Measurements from ENCODE around the gene DYNLT3.

Gene DYNLT3

GRCh38 chrX:37844622-37845021 lies 2.7 kb downstream of the DYNLT3 start:
- no peak for DNase-seq (ENCODE audit: low read depth in 2 of 2)

- no peak for DNase-seq (ENCODE audit: low read depth in 2 of 2)
Measured at GRCh38 chrX:37840931-37841330, 6.4 kb downstream of the DYNLT3 start.

DNA sequence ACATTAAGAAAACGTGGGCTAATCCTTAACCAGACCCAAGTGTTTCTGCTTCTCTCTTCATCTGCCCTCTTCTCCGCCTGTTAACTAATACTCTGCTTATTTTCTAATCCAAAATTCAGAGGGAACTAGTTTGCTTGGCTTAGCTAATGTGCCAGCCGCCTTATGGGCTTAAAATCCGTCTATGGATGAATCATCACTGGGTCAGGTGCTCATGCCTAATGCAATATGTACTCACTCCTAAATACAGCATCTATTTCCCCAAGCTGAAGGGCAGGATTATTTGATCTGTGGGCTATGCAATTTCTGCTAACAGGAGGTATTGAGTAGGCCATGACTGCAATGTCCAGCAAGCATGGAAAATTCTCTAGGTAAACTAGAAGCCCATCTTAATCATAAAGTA lies 12.4 kb downstream of the DYNLT3 start:
- DNase-seq (ENCODE audit: low read depth in 2 of 2) = no peak

GRCh38 chrX:37830371-37830770 lies 17.0 kb downstream of the DYNLT3 start:
- no peak for DNase-seq (ENCODE audit: low read depth in 2 of 2)

DNA sequence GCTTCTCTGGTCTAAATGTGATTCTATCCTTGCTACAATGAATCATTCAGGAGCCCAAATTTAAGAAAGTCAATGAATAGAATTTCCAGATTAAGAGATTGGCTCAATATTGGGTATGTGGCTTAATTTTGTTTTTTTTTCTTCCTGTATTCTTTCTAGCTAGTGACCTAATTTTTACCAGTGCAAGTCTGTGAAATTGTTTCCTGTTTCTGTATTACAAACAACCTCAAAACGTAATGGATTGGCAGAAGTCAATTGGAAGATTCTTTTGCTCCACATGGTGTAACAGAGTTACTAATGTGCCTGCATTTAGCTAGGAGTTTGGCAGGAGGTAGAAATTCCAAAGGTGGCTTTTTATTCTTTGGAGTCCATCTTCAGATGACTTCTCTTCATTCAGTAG lies 17.6 kb downstream of the DYNLT3 start:
- no peak for DNase-seq (ENCODE audit: low read depth in 2 of 2)

DNA sequence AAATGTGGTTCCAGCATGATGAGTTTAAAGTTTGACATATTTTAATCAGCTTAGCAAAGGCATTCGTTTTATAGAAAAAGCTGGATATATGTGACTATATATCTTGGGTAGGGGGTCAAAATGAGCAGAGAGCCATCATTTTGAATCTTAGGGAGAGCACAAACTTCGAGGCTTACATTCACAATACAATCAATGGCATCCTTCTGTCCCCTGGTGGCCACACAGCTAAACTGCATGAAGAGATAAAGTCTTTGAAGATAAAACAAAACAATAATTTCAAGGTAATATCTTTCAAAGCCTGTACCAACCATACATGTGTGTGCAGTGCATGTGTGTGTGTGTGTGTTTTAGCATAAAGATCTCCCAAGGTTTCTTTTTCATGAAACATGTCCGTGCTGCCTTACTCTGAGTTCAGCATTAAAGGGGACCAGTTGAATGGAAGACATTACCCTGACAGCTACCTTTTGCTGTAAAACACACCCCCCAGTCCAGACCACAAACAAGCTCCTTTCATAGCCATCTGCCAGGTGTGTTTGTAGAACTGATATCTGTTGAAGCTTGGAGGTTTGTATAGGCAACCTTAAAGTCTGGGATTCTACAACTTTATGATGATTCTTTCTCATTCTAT lies 22.0 kb downstream of the DYNLT3 start:
- no peak for DNase-seq (ENCODE audit: low read depth in 2 of 2)

DNA sequence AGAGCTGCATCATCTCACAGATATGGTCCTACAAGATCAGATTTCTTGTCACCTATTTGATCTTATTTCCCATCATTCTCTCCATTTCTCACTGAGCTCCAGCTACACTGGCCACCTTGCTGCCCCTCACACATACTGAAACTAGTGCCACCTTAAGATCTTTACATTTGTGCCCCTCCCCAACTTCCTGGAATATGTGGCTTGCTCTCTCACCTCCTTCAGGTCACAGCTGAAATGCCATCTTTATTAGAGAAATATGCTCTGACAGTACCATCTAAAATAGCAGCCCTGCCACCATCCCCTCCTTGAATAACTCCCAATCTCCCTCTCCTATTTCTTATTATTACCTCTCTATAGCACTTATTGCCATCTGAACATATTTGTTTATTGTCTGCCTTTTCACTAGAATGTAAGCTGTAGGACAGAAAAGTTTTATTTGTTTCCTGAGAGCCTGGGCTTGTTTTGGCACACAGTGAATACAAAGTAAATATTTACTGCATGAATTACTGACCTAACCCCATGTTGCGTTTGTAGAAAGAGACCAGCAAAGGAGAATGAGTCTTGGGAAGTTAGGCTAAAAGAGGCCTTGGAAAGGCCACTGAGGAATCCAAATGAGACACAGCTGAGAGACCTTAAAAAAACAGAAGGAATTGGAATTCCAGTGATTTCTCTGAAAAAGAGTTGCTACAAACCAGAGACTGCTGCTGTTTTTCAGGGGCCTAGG lies 22.7 kb downstream of the DYNLT3 start:
- no peak for DNase-seq (ENCODE audit: low read depth in 2 of 2)

DNA sequence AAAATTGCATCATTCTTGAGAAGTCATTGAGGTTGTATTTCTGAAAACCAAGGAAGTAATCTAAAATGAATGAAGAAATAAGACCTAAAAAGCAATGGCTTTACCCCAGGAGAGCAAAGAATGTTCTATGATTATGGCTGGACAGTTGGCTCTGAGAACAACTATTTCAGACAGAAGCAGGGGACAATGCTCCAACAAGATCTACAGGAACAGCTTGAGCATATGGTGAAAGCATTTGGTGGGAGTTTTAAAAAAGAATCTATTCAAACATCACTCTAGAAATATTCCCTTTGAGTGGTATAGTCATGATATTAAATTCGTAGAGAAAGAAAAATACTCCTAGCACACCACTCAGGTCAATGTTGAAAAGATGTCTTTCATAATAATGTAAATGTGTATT lies 26.7 kb downstream of the DYNLT3 start:
- no peak for DNase-seq (ENCODE audit: low read depth in 2 of 2)

GRCh38 chrX:37818031-37818430 lies 29.3 kb downstream of the DYNLT3 start:
- DNase-seq (ENCODE audit: low read depth in 2 of 2) = no peak

GRCh38 chrX:37817579-37817978 lies 29.8 kb downstream of the DYNLT3 start:
- DNase-seq (ENCODE audit: low read depth in 2 of 2) = no peak

- no peak for DNase-seq (ENCODE audit: low read depth in 2 of 2)
Measured at GRCh38 chrX:37817176-37817575, 30.2 kb downstream of the DYNLT3 start.

GRCh38 chrX:37816766-37817165 lies 30.6 kb downstream of the DYNLT3 start:
- no peak for DNase-seq (ENCODE audit: low read depth in 2 of 2)

DNA sequence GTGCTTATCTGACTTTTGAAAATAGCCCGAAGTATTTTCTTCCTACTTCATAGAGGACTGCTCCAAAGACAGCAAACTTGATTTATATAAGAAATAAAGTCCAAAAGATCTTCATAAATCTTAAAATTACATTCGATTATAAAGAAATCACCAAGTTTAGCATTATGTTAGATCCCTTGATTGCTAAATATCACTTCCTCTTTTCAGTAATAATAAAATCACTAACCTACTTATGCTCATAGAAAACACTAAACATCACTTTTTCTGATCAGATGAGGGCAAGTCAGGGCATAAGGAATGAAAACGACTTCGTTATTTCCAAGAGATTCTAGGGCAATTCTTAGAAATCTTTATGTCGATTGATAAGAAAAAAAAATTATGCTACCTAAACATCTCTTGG lies 32.0 kb downstream of the DYNLT3 start:
- DNase-seq (ENCODE audit: low read depth in 2 of 2) = no peak

DNA sequence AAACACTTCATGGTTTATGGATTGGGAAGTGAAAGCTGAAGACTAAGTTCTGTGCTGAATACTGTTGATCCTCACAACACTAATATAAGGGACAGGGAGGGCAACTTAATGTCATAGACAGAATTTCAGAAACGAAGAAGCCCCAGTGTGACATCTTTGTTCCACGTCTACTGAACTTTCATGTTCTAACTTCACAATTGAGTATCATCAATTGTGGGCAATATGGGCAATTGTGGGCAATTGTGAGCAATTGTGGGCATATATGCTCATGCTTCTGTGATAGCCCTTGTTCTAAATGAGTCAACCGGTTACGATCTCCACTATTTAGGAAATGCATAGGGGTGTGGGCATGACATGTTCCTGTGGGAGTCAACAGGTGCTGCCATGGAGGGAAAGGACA lies 33.8 kb downstream of the DYNLT3 start:
- DNase-seq (ENCODE audit: low read depth in 2 of 2) = no peak

DNA sequence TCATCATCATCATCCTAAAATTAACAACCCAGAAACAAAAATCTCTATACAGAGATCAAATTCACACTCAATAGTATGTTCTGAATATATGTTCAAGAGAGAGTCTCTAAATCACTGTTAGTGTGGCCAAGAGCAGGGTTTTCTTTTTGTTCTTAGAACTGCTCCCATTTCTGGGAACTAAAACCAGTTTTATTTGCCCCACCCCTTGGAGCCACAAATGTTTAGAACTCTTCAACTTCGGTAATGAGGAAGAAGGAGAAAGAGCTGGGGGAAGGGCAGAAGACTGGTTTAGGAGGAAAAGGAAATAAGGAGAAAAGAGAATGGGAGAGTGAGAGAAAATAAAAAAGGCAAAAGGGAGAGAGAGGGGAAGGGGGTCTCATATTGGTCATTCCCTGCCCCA lies 35.3 kb downstream of the DYNLT3 start:
- DNase-seq (ENCODE audit: low read depth in 2 of 2) = no peak

DNA sequence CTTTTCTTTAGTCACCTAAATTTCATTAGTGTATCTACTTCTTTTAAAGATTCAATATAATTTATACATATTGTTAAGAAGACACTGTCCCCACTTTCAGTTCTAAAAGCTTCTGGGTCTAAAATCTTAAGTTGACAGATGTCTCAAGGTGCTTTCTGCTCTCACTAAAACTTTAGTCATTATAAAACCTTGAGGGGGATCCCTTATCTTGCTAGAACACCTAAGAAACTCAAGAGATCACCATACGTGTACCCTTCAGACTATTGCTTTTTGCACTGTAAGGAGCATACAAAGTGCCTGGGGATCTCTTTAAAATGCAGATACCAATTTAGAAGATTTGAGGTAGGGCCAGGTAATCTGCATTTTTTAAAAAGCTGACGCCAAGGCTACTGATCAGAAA lies 37.4 kb downstream of the DYNLT3 start:
- DNase-seq (ENCODE audit: low read depth in 2 of 2) = no peak

- DNase-seq (ENCODE audit: low read depth in 2 of 2) = no peak
Measured at GRCh38 chrX:37803057-37803456, 44.3 kb downstream of the DYNLT3 start.

GRCh38 chrX:37802028-37802427 lies 45.3 kb downstream of the DYNLT3 start:
- no peak for DNase-seq (ENCODE audit: low read depth in 2 of 2)

DNA sequence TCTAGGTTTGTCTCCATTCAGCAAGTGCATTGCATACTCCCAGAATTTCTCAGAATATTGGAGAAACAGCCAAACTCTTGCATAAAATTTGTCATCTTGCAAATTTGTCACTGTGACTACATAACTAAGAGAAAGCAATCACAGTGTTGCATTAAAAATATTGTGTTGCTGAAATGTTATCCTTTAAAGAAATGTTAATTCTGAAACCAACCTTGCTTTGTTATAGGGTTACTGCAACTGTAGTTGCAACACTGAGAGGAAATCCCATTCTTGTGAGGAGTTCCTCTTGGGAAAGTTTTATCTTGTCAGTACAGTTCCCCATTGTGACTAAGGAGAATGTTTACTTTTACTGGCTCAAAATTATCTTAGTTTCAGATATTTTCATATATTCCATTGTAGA lies 46.7 kb downstream of the DYNLT3 start:
- no peak for DNase-seq (ENCODE audit: low read depth in 2 of 2)

DNA sequence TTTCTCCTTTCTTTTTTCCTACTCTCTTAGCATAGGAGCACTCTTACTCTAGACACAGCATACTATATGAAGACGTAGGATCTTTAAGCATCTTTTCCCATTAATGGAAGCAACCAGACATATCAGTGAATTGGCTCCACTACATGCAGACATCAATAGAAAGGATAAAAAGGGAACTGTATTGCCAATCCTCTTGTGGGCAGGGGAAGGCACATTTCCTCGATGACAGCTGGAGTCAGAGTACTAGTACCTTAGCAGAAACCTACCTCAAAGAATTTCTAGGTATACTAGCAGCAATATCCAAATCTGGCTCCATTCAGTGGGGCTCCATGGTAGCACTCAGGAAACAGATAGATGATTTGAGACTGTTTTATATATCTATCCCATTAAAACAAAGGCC lies 47.4 kb downstream of the DYNLT3 start:
- no peak for DNase-seq (ENCODE audit: low read depth in 2 of 2)

DNA sequence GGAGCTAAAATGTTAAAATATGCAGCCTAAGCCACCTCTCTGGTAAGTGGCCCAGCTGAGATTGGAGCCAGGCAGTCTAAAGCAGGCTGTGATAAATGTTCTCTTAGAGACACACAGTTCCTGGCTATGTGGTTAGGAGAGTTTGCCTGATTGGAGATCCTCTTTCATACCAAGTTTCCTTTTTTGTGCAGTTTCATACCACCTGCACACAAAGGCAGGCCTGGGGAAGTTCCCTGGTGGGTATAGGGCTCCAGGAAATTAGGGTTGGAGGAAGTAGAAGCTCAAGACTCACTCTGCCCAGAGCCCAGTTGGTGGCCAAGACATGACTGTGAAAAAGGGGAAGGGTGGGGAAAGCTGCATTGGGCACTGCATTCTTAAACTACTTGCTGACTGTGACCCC lies 50.6 kb downstream of the DYNLT3 start:
- DNase-seq (ENCODE audit: low read depth in 2 of 2) = no peak

DNA sequence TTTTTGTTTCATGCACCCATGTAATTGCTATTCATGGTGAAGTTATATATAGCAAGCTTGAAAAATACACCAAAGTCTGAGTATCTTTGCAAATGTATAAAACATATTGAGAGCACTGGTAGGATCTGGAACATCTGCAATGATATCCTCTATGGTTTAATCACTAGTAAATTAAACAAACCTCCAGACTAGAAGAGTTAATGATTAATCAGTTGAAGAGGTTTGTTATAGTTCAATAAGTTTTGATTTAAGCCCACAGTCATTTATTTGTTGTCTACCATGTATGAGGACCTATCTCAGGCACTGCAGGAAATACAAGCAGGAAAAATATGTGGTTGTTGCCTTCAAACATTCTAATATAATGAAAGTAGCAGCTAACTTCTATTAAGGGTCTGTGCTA lies 51.1 kb downstream of the DYNLT3 start:
- DNase-seq (ENCODE audit: low read depth in 2 of 2) = no peak

Data from stimulated activated CD8-positive, alpha-beta memory T cell treated with anti-CD3 and anti-CD28 coated beads, Interleukin-7, amount 100 ng/mL, for 4 hours (primary cell).